Measurements from ENCODE around the gene MAP6D1.
"Not testable (repeated sequence)": the region's sequence is repeated elsewhere in the genome, so short reads cannot be mapped to it uniquely, and the experiment has no call there.

Gene MAP6D1

DNA sequence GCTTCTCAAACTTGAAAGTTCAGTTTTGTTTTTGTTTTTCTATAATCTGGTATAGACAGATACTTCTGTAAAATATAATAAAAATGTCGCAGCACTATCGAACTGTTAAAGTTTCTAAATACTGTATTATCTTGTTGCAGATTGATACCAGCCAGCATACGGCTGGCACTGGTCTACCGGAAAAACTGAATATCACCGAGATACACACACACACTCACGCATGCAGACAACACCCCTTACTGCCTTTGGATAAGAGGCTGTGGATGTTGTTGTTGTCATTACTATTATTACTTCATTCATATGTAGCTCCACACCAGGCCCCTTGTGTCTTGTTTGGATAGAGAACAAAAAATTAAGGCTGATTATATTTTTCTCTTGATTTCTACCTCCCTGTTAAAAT lies 32.4 kb downstream of the MAP6D1 start (continued):
- TF ChIP-seq, protein P1, sequence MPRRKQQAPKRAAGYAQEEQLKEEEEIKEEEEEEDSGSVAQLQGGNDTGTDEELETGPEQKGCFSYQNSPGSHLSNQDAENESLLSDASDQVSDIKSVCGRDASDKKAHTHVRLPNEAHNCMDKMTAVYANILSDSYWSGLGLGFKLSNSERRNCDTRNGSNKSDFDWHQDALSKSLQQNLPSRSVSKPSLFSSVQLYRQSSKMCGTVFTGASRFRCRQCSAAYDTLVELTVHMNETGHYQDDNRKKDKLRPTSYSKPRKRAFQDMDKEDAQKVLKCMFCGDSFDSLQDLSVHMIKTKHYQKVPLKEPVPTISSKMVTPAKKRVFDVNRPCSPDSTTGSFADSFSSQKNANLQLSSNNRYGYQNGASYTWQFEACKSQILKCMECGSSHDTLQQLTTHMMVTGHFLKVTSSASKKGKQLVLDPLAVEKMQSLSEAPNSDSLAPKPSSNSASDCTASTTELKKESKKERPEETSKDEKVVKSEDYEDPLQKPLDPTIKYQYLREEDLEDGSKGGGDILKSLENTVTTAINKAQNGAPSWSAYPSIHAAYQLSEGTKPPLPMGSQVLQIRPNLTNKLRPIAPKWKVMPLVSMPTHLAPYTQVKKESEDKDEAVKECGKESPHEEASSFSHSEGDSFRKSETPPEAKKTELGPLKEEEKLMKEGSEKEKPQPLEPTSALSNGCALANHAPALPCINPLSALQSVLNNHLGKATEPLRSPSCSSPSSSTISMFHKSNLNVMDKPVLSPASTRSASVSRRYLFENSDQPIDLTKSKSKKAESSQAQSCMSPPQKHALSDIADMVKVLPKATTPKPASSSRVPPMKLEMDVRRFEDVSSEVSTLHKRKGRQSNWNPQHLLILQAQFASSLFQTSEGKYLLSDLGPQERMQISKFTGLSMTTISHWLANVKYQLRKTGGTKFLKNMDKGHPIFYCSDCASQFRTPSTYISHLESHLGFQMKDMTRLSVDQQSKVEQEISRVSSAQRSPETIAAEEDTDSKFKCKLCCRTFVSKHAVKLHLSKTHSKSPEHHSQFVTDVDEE (CRISPR knock-in tag; IDR thresholded peaks at IDR 0.05), result no peak
- no peak for TF ChIP-seq ZC3H10 (CRISPR knock-in tag; IDR thresholded peaks at IDR 0.05)
- TF ChIP-seq RARB (CRISPR knock-in tag; IDR thresholded peaks at IDR 0.05), result no peak
- no peak for TF ChIP-seq ZNF565 (CRISPR knock-in tag; conservative IDR thresholded peaks at IDR 0.05; ENCODE audit: low read depth)
- no peak for TF ChIP-seq PPARA (CRISPR knock-in tag; IDR thresholded peaks at IDR 0.05; ENCODE audit: borderline replicate concordance)
- no peak for TF ChIP-seq OSR1 (CRISPR knock-in tag; IDR thresholded peaks at IDR 0.05)
- no peak for TF ChIP-seq ISL1 (CRISPR knock-in tag; IDR thresholded peaks at IDR 0.05)
- no peak for TF ChIP-seq SNAI2 (CRISPR knock-in tag; IDR thresholded peaks at IDR 0.05)
- no peak for TF ChIP-seq ZNF70 (CRISPR knock-in tag; IDR thresholded peaks at IDR 0.05)

DNA sequence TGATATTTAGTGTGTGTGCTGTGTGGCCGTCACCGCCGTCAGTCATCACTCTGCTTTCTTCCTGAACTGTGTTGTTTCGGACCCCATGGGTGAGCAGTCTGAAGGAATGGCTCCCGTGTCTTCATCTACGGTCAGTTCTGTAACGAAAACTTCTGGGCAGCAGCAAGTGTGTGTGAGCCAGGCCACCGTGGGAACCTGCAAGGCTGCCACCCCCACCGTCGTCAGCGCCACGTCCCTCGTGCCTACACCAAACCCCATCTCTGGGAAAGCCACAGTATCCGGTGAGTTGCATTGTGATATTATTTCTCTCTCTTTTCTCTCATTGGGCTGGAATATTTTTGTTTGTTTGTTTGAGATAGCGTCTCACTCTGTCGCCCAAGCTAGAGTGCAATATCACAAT lies 34.7 kb downstream of the MAP6D1 start:
- no peak for ATAC-seq
- TF ChIP-seq, protein P1 (CRISPR knock-in tag; IDR thresholded peaks at IDR 0.05), result no peak
- TF ChIP-seq ZNF565 (CRISPR knock-in tag; conservative IDR thresholded peaks at IDR 0.05; ENCODE audit: low read depth) (no peak), ESRRG (CRISPR knock-in tag; IDR thresholded peaks at IDR 0.05) (no peak), ZNF70 (CRISPR knock-in tag; IDR thresholded peaks at IDR 0.05) (no peak), ZC3H10 (CRISPR knock-in tag; IDR thresholded peaks at IDR 0.05) (no peak), TOX (CRISPR knock-in tag; IDR thresholded peaks at IDR 0.05; ENCODE audit: borderline replicate concordance) (no peak), PPARA (CRISPR knock-in tag; IDR thresholded peaks at IDR 0.05; ENCODE audit: borderline replicate concordance) (no peak), ZFP3 (CRISPR knock-in tag; IDR thresholded peaks at IDR 0.05) (no peak)

DNA sequence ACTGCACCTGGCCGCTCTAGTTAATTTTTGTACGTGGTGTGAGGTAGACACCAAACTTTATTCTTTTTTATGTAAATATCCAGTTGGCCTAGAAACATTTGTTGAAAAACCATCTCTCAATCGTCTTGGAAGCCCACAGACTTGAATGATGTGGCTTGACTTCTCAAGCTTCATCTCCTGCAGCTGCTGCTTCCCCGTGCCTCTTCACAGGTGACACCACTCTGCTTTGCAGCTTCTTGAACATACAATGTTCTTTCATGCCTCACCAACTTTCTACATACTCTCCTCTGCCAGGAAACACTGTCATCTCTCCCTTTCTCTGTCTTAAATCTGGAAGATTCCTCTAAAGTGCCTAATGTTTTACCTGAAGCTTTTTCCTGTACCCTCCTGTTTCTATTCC lies 35.6 kb downstream of the MAP6D1 start:
- no peak for ATAC-seq
- TF ChIP-seq ISL1 (CRISPR knock-in tag; IDR thresholded peaks at IDR 0.05), result no peak

DNA sequence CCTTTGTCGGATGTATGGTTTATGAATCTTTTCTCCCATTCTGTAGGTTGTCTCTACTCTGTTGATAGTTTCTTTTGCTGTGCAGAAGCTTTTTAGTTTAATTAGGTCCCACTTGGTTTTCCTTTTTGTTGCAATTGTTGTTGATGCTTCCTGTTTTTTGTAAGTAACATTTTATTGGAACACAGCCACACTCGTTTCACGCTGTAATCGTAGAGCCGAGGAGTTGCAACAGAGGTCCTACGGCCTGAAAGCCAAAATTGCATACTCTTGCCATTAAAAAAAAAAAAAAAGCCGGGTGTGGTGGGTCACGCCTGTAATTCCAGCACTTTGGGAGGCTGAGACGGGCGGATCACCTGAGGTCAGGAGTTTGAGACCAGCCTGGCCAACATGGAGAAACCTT lies 40.9 kb downstream of the MAP6D1 start:
- not testable (repeated sequence) for ATAC-seq

DNA sequence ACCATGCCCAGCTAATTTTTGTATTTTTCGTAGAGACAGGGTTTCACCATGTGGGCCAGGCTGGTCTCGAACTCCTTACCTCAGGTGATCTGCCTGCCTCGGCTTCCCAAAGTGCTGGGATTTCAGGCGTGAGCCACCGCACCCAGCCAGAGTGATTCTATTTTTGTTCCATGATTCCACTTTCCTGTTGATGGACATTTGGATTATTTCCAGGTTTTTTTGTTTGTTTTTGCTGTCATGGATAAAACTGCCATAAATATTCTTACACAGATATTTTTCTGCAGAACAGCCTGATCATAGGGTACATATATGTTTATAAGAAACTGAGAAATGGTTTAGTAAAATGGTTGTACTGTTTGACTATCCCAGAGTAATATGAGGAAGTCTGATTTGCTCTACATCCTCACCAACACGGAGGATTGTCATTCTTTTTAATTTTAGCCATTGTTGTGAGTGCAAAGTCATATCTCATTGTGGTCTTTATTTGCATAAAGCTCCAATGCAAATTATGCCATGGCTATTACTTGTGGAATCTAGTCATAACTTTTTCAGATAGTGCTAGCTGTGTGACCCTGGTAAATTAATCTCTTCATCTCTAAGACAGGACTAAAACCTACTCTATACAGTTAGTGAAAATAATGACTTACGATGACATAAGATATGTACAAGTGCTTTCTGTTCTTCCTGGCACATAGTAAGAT lies 42.7 kb downstream of the MAP6D1 start:
- ATAC-seq, result no peak

More for the DNA sequence above, 42.7 kb downstream of the MAP6D1 start:
- TF ChIP-seq, protein P2, sequence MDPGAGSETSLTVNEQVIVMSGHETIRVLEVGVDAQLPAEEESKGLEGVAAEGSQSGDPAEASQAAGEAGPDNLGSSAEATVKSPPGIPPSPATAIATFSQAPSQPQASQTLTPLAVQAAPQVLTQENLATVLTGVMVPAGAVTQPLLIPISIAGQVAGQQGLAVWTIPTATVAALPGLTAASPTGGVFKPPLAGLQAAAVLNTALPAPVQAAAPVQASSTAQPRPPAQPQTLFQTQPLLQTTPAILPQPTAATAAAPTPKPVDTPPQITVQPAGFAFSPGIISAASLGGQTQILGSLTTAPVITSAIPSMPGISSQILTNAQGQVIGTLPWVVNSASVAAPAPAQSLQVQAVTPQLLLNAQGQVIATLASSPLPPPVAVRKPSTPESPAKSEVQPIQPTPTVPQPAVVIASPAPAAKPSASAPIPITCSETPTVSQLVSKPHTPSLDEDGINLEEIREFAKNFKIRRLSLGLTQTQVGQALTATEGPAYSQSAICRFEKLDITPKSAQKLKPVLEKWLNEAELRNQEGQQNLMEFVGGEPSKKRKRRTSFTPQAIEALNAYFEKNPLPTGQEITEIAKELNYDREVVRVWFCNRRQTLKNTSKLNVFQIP (CRISPR knock-in tag; IDR thresholded peaks at IDR 0.05; ENCODE audit: borderline replicate concordance, low read depth), result no peak
- TF ChIP-seq ZNF8 (CRISPR knock-in tag; IDR thresholded peaks at IDR 0.05) (no peak), GLIS3 (CRISPR knock-in tag; IDR thresholded peaks at IDR 0.05) (no peak), BACH2 (CRISPR knock-in tag; IDR thresholded peaks at IDR 0.05; ENCODE audit: borderline replicate concordance) (no peak), ZNF565 (CRISPR knock-in tag; conservative IDR thresholded peaks at IDR 0.05; ENCODE audit: low read depth) (no peak), ZFP3 (CRISPR knock-in tag; IDR thresholded peaks at IDR 0.05) (no peak), ZC3H10 (CRISPR knock-in tag; IDR thresholded peaks at IDR 0.05) (no peak), ARNTL (CRISPR knock-in tag; IDR thresholded peaks at IDR 0.05; ENCODE audit: borderline replicate concordance, low read depth) (no peak), TCF4 (CRISPR knock-in tag; IDR thresholded peaks at IDR 0.05; ENCODE audit: borderline replicate concordance) (no peak)
- TF ChIP-seq, protein P3, sequence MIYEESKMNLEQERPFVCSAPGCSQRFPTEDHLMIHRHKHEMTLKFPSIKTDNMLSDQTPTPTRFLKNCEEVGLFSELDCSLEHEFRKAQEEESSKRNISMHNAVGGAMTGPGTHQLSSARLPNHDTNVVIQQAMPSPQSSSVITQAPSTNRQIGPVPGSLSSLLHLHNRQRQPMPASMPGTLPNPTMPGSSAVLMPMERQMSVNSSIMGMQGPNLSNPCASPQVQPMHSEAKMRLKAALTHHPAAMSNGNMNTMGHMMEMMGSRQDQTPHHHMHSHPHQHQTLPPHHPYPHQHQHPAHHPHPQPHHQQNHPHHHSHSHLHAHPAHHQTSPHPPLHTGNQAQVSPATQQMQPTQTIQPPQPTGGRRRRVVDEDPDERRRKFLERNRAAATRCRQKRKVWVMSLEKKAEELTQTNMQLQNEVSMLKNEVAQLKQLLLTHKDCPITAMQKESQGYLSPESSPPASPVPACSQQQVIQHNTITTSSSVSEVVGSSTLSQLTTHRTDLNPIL (CRISPR knock-in tag; IDR thresholded peaks at IDR 0.05; ENCODE audit: low read depth), result no peak
- TF ChIP-seq, protein P4, sequence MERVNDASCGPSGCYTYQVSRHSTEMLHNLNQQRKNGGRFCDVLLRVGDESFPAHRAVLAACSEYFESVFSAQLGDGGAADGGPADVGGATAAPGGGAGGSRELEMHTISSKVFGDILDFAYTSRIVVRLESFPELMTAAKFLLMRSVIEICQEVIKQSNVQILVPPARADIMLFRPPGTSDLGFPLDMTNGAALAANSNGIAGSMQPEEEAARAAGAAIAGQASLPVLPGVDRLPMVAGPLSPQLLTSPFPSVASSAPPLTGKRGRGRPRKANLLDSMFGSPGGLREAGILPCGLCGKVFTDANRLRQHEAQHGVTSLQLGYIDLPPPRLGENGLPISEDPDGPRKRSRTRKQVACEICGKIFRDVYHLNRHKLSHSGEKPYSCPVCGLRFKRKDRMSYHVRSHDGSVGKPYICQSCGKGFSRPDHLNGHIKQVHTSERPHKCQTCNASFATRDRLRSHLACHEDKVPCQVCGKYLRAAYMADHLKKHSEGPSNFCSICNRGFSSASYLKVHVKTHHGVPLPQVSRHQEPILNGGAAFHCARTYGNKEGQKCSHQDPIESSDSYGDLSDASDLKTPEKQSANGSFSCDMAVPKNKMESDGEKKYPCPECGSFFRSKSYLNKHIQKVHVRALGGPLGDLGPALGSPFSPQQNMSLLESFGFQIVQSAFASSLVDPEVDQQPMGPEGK (CRISPR knock-in tag; IDR thresholded peaks at IDR 0.05; ENCODE audit: borderline replicate concordance), result no peak
